Measurements from ENCODE around the gene C1orf122.

DNA sequence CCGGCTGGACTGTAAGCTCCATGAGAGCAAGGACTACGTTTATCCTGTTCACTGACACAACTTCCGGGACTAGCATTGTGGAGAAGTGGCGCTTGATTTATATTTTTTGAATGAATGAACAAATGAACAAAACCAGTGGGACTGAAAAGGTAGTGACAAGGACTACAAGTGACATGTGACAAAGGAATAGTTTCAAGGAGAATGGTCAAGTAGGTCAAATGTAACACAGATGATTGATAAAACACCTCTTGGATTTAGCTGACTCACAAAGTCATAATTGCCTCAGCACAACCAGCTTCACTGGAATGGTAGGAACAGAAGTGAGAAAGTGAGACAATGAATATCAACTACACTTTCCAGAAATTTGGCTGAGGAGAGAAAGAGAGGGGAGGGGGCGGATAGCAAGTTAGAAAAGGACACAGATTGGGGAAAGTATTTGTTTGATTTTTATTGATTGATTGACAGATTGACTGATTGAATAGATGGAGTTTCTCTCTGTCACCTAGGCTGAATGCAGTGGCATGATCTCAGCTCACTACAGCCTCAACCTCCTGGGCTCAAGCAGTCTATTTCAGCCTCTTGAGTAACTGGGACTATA, 37.6 kb downstream of the C1orf122 start:
- TF ChIP-seq ZNF274 (CRISPR knock-in tag; IDR thresholded peaks at IDR 0.05) (no peak), ZNF337 (CRISPR knock-in tag; IDR thresholded peaks at IDR 0.05; ENCODE audit: borderline replicate concordance, low read depth) (no peak), GABPB1 (CRISPR knock-in tag; IDR thresholded peaks at IDR 0.05) (no peak), CTCF (CRISPR knock-in tag; IDR thresholded peaks at IDR 0.05) (no peak), NCOA5 (CRISPR knock-in tag; IDR thresholded peaks at IDR 0.05) (no peak), ZNF747 (CRISPR knock-in tag; IDR thresholded peaks at IDR 0.05; ENCODE audit: borderline replicate concordance) (no peak), POLR2AphosphoS2 (IDR thresholded peaks at IDR 0.05; ENCODE audit: low read depth, low read length) (no peak)
